Stomach (tissue), 9 donors: Measurements from ENCODE around the gene RAMP1. TPM values are rescaled to one million over a fixed set of nuclear protein-coding genes. Genes with fewer than 3 reads are reported as not detected.
"Not testable (repeated sequence)": the region's sequence is repeated elsewhere in the genome, so short reads cannot be mapped to it uniquely, and the experiment has no call there.

Source experiments
- DNase-seq, 2 donors: peaks; one replicate each; pipeline versions ENCODE4 v3.0.0 to v3.0.0-alpha.2; 2013 to 2019
- H3K27ac ChIP-seq, 5 donors: fragments of 200-600 bp in 4 of 5; sonication (generic) in 4 of 5; one replicate each; pipeline ENCODE4 v1.5.1; 2013 to 2019; ENCODE audit warnings: mild to moderate bottlenecking in 1 of 5, moderate library complexity in 1 of 5
- H3K27me3 ChIP-seq, 3 donors: fragments of 200-600 bp; sonication (generic); one replicate each; pipeline ENCODE4 v1.5.1; 2017 to 2019; ENCODE audit warnings: mixed run types in 1 of 3
- H3K36me3 ChIP-seq, 4 donors: fragments of 200-600 bp; sonication (generic); 1 replicate in 3 of 4; 2 replicates in 1 of 4; pipeline ENCODE4 v1.5.1; 2016 to 2019
- H3K4me1 ChIP-seq, 4 donors: fragments of 200-600 bp; sonication (generic); one replicate each; pipeline ENCODE4 v1.5.1; 2016 to 2019
- H3K4me3 ChIP-seq, 4 donors: fragments of 200-600 bp; sonication (generic) in 3 of 4; one replicate each; pipeline ENCODE4 v1.5.1; 2016 to 2019; ENCODE audit warnings: mild to moderate bottlenecking in 1 of 4
- H3K9me3 ChIP-seq, 4 donors: fragments of 200-600 bp; sonication (generic); one replicate each; pipeline ENCODE4 v1.5.1; 2016 to 2019
- CTCF ChIP-seq, 7 experiments: fragments of 450-650 bp in 4 of 7; fragments of 200-600 bp in 3 of 7; sonication (generic) in 3 of 7; IDR thresholded peaks; one replicate each; pipeline ENCODE4 v1.5.1; 2016 to 2019; ENCODE audit warnings: antibody characterized with exemption in 7 of 7, control low read depth in 2 of 7, mild to moderate bottlenecking in 1 of 7
- EP300 ChIP-seq: sonication (generic); formaldehyde crosslinking; IDR thresholded peaks from one replicate; pipeline ENCODE4 v1.6.1; 2017; ENCODE audit warnings: antibody characterized with exemption
- POLR2A ChIP-seq, 4 donors: fragments of 450-650 bp; IDR thresholded peaks; one replicate each; pipeline ENCODE4 v1.6.1; 2016; ENCODE audit warnings: antibody characterized with exemption in 4 of 4, control low read depth in 2 of 4, mild to moderate bottlenecking in 1 of 4, moderate library complexity in 1 of 4
- POLR2AphosphoS5 ChIP-seq, 3 donors: sonication (generic); formaldehyde crosslinking; IDR thresholded peaks; one replicate each; pipeline ENCODE4 v1.6.1; 2016; ENCODE audit warnings: antibody characterized with exemption in 3 of 3
- WGBS, 5 donors: extraction: QIAGEN DNeasy Blood & Tissue Kit in 3 of 5; methylation state at CpG; one replicate each; pipeline versions ENCODE4 v1.1.5 to v1.1.7; 2013 to 2018; 5-methylcytosine and 5-hydroxymethylcytosine counted together
- intact Hi-C: fragments of 100-400 bp; cut with DNase I; formaldehyde crosslinking; loops from one replicate; pipeline ENCODE4 v1.15.1; 2023; ENCODE audit warnings: low total_unique reads
- polyA plus RNA-seq, 3 donors: library from polyadenylated mRNA; stranded (reverse); fragments of 200-250 nt; gene quantifications; one replicate each; pipeline ENCODE4 v1.2.3, GENCODE V29; 2013
- total RNA-seq, 5 donors: library from RNA; depleted of rRNA; stranded (reverse); fragments of >200 nt; gene quantifications; one replicate each; pipeline versions ENCODE4 v1.1.0 to v1.2.3, GENCODE V29; 2014 to 2016
- donor health status: healthy with polysubstance abuse.
- donor health status: Bipolar disorder and iron deficiency.
- donor health status: healthy.

The RAMP1 gene
- total and polyA plus RNA-seq, 8 donors, result 0.87 to 113 (median 31.8) TPM

- intact Hi-C loops, result no loop called here
- WGBS, 5 donors, result 91 to 100% (median 95%) methylated on average over 2 to 7 of the region's 7 CpGs
- DNase-seq, result no peak
- no peak overlapping the region for H3K27ac ChIP-seq
- H3K4me1 ChIP-seq, result no peaks in the 10 kb centered on the region
- peaks cover 0 to 4% (median 0%) of the 10 kb centered on the region in 3 donors for H3K27me3 ChIP-seq
- TF ChIP-seq CTCF (IDR thresholded peaks at IDR 0.05), result no peak
- no peak for TF ChIP-seq POLR2AphosphoS5 (IDR thresholded peaks at IDR 0.05)
- TF ChIP-seq EP300, result no peak
- no peak for TF ChIP-seq POLR2A (IDR thresholded peaks at IDR 0.05)
- peaks cover 0 to 21% (median 8%) of the 10 kb centered on the region in 4 donors for H3K9me3 ChIP-seq
- H3K36me3 ChIP-seq, result no peaks in the 10 kb centered on the region
- H3K4me3 ChIP-seq, result no peak overlapping the region
Observed at GRCh38 chr2:237943395-237944094, 84.1 kb downstream of the RAMP1 start.

GRCh38 chr2:237944302-237944701, 84.9 kb downstream of the RAMP1 start:
- H3K4me3 ChIP-seq, result no peak overlapping the region
- no peaks in the 10 kb centered on the region for H3K4me1 ChIP-seq
- H3K27me3 ChIP-seq, result peaks cover 0 to 4% (median 0%) of the 10 kb centered on the region in 3 donors
- no peaks in the 10 kb centered on the region for H3K36me3 ChIP-seq
- no peak for DNase-seq
- H3K27ac ChIP-seq, result no peak overlapping the region
- peaks cover 0 to 21% (median 8%) of the 10 kb centered on the region in 4 donors for H3K9me3 ChIP-seq
- intact Hi-C loops, result no loop called here
- TF ChIP-seq POLR2AphosphoS5 (IDR thresholded peaks at IDR 0.05) (no peak), POLR2A (IDR thresholded peaks at IDR 0.05) (no peak), CTCF (IDR thresholded peaks at IDR 0.05) (no peak), EP300 (no peak)
- WGBS, 5 donors, result 85 to 93% (median 86%) methylated on average over 3 to 4 of the region's 4 CpGs

GRCh38 chr2:237946423-237946822, 87.0 kb downstream of the RAMP1 start:
- H3K4me3 ChIP-seq, result no peak overlapping the region

GRCh38 chr2:237951354-237951753, 91.9 kb downstream of the RAMP1 start:
- H3K36me3 ChIP-seq, intact Hi-C loops, H3K9me3 ChIP-seq, H3K27ac ChIP-seq, DNase-seq, H3K4me3 ChIP-seq: not testable (repeated sequence)
- Histone ChIP-seq H3K4me1 (peaks cover 7 to 10% (median 9%) of the 10 kb centered on the region in 4 donors), H3K27me3 (peaks cover 3 to 42% (median 12%) of the 10 kb centered on the region in 3 donors)
- 70 to 76% (median 74%) methylated on average over 4 of the region's 4 CpGs for WGBS, 5 donors

More at GRCh38 chr2:237946423-237946822, 87.0 kb downstream of the RAMP1 start:
- TF ChIP-seq CTCF (IDR thresholded peaks at IDR 0.05) (no peak), POLR2A (IDR thresholded peaks at IDR 0.05) (no peak), EP300 (no peak), POLR2AphosphoS5 (IDR thresholded peaks at IDR 0.05) (no peak)
- no peak overlapping the region for H3K27ac ChIP-seq
- H3K27me3 ChIP-seq, result peaks cover 0 to 11% (median 0%) of the 10 kb centered on the region in 3 donors
- WGBS, 5 donors, result 38 to 73% (median 67%) methylated on average over 1 of the region's 1 CpG
- intact Hi-C loops, result no loop called here
- no peaks in the 10 kb centered on the region for H3K36me3 ChIP-seq
- H3K4me1 ChIP-seq, result no peaks in the 10 kb centered on the region
- H3K9me3 ChIP-seq, result peaks cover 0 to 21% (median 8%) of the 10 kb centered on the region in 4 donors
- DNase-seq, result no peak

- Histone ChIP-seq H3K4me1 (peaks cover 8 to 13% (median 10%) of the 10 kb centered on the region in 4 donors), H3K36me3 (no peaks in the 10 kb centered on the region), H3K4me3 (no peak overlapping the region), H3K27ac (no peak overlapping the region), H3K9me3 (peaks cover 0 to 2% (median 0%) of the 10 kb centered on the region in 4 donors), H3K27me3 (peaks cover 5 to 47% (median 16%) of the 10 kb centered on the region in 3 donors)
- 72 to 80% (median 77%) methylated on average over 3 of the region's 3 CpGs for WGBS, 5 donors
- no peak for DNase-seq
- intact Hi-C loops, result no loop called here
- TF ChIP-seq POLR2AphosphoS5 (IDR thresholded peaks at IDR 0.05), result no peak
- TF ChIP-seq POLR2A (IDR thresholded peaks at IDR 0.05), result no peak
- TF ChIP-seq CTCF (IDR thresholded peaks at IDR 0.05), result no peak
- TF ChIP-seq EP300, result no peak
Observed at GRCh38 chr2:237951878-237952277, 92.5 kb downstream of the RAMP1 start.
